ENCODE data around the gene USP36. TPM values are rescaled to one million over a fixed set of nuclear protein-coding genes. Genes with fewer than 3 reads are reported as not detected.

Gene USP36
- total RNA-seq, 1 experiment from 2014 or later, result 37.5 TPM

DNA sequence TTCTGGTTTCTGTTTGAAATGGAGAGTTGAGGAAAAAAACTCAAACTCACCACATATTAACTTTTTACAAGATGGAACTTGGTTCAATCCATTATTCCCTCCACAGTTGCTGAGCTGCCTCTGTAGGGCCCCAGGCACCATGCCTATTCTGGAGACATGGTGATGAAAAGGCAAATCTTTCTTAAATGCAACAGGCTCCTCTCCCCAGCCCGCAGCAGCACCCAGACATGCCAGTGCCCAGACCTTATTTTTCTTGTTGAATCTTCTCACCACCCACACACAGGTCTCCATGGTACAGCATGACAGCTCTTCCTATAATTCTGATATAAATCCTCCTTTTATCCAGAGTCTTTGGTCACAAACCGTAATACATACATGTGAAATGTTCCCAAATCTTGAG lies 66.2 kb downstream of the USP36 start:
- H3K4me3 ChIP-seq (ENCODE audit: low read length), result no peak overlapping the region
- H3F3A ChIP-seq (ENCODE audit: low read length, unreplicated experiment), result no peaks in the 10 kb centered on the region
- BruUV-seq (replicated peaks), result no TSS peak
- no peak overlapping the region for H3K27ac ChIP-seq (ENCODE audit: low read length)
- H3K27me3 ChIP-seq (ENCODE audit: low read length), result no peaks in the 10 kb centered on the region
- no peaks in the 10 kb centered on the region for H3K9me2 ChIP-seq (replicated peaks; ENCODE audit: low read length)
- no peaks in the 10 kb centered on the region for H4K20me1 ChIP-seq (ENCODE audit: low read length)
- POLR2A ChIA-PET (ENCODE audit: unreplicated experiment), result no interaction called here
- H3K9ac ChIP-seq (ENCODE audit: low read length), result no peak overlapping the region
- CTCF ChIA-PET, result no interaction called here
- TF ChIP-seq EZH2phosphoT487 (IDR thresholded peaks at IDR 0.05; ENCODE audit: borderline replicate concordance, low read length) (no peak), CTCF (conservative IDR thresholded peaks at IDR 0.05; ENCODE audit: low read depth, low read length) (no peak), EZH2 (IDR thresholded peaks at IDR 0.05; ENCODE audit: low read length, unreplicated experiment) (no peak)
- no peak for DNase-seq
- H3K36me3 ChIP-seq (ENCODE audit: low read depth, low read length), result no peaks in the 10 kb centered on the region
- H3K4me1 ChIP-seq (ENCODE audit: insufficient read depth, low read length), result 0 out of 2 replicates have a peak, but pooled peaks cover 4% of the 10 kb centered on the region
- no peaks in the 10 kb centered on the region for H3K9me3 ChIP-seq (ENCODE audit: low read length)
- ATAC-seq, result no peak
- H3K4me2 ChIP-seq (ENCODE audit: low read length), result no peak overlapping the region
- H3K79me2 ChIP-seq (ENCODE audit: low read length), result peaks cover 44% of the 10 kb centered on the region
- H2AFZ ChIP-seq (ENCODE audit: low read length), result no peak overlapping the region
- intact Hi-C loops (cut with micrococcal nuclease), result no loop called here

GRCh38 chr17:78771758-78772382 lies 68.7 kb downstream of the USP36 start:
- no peak overlapping the region for H3K27ac ChIP-seq (ENCODE audit: low read length)
- no peaks in the 10 kb centered on the region for H3K27me3 ChIP-seq (ENCODE audit: low read length)
- TF ChIP-seq EZH2phosphoT487 (IDR thresholded peaks at IDR 0.05; ENCODE audit: borderline replicate concordance, low read length) (no peak), EZH2 (IDR thresholded peaks at IDR 0.05; ENCODE audit: low read length, unreplicated experiment) (no peak), CTCF (conservative IDR thresholded peaks at IDR 0.05; ENCODE audit: low read depth, low read length) (no peak)
- no peaks in the 10 kb centered on the region for H3K9me3 ChIP-seq (ENCODE audit: low read length)
- H3K4me1 ChIP-seq (ENCODE audit: insufficient read depth, low read length), result peaks cover 21% of the 10 kb centered on the region
- no peak overlapping the region for H2AFZ ChIP-seq (ENCODE audit: low read length)
- ATAC-seq (no peak), DNase-seq (no peak)
- no TSS peak for BruUV-seq (replicated peaks)
- no peaks in the 10 kb centered on the region for H3K9me2 ChIP-seq (replicated peaks; ENCODE audit: low read length)
- no peak overlapping the region for H3K9ac ChIP-seq (ENCODE audit: low read length)
- no peak overlapping the region for H3K4me3 ChIP-seq (ENCODE audit: low read length)
- no peaks in the 10 kb centered on the region for H3F3A ChIP-seq (ENCODE audit: low read length, unreplicated experiment)
- peaks cover 45% of the 10 kb centered on the region for H3K79me2 ChIP-seq (ENCODE audit: low read length)
- no peaks in the 10 kb centered on the region for H4K20me1 ChIP-seq (ENCODE audit: low read length)
- POLR2A ChIA-PET (ENCODE audit: unreplicated experiment), result no interaction called here
- no peaks in the 10 kb centered on the region for H3K36me3 ChIP-seq (ENCODE audit: low read depth, low read length)
- CTCF ChIA-PET, result no interaction called here
- no peak overlapping the region for H3K4me2 ChIP-seq (ENCODE audit: low read length)
- intact Hi-C loops (cut with micrococcal nuclease), result no loop called here

DNA sequence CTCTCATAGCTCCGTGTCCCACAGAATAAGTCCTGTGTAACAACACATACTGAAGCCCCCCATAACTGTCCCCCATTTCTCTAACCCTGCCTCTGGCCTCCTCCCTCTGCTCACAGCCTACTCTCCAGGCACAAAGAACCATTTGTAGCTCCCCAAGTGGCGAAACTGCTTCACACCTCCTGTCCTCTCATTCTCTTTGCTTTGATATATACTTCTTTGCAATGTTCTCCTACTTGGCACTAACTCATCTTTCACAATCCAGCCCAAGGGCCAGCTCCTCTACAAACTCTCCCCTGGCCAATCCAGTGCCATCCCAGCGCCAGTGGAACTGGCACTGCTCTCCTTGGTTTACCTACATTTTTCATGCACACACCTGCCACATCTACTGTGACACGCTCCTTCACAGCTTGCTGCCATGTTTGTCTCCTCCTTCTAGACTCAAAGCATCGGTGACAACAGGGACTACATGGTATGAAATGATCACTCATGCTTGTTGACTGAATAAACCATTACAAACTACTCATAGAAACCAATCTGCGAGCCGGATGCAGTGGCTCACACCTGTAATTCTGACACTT lies 71.3 kb downstream of the USP36 start:
- H3K79me2 ChIP-seq (ENCODE audit: low read length), result peaks cover 43% of the 10 kb centered on the region
- H3K27me3 ChIP-seq (ENCODE audit: low read length), result no peaks in the 10 kb centered on the region
- ATAC-seq, result no peak
- DNase-seq, result no peak
- H2AFZ ChIP-seq (ENCODE audit: low read length), result no peak overlapping the region
- no peaks in the 10 kb centered on the region for H3K9me2 ChIP-seq (replicated peaks; ENCODE audit: low read length)
- no peak overlapping the region for H3K27ac ChIP-seq (ENCODE audit: low read length)
- H3K4me2 ChIP-seq (ENCODE audit: low read length), result no peak overlapping the region
- H4K20me1 ChIP-seq (ENCODE audit: low read length), result no peaks in the 10 kb centered on the region
- peaks cover 37% of the 10 kb centered on the region for H3K4me1 ChIP-seq (ENCODE audit: insufficient read depth, low read length)
- ChIA-PET POLR2A (ENCODE audit: unreplicated experiment) (no interaction called here), CTCF (no interaction called here)
- no TSS peak for BruUV-seq (replicated peaks)
- intact Hi-C loops (cut with micrococcal nuclease), result no loop called here
- no peak overlapping the region for H3K9ac ChIP-seq (ENCODE audit: low read length)
- no peaks in the 10 kb centered on the region for H3F3A ChIP-seq (ENCODE audit: low read length, unreplicated experiment)
- H3K4me3 ChIP-seq (ENCODE audit: low read length), result no peak overlapping the region
- H3K36me3 ChIP-seq (ENCODE audit: low read depth, low read length), result no peaks in the 10 kb centered on the region
- TF ChIP-seq EZH2phosphoT487 (IDR thresholded peaks at IDR 0.05; ENCODE audit: borderline replicate concordance, low read length), result no peak
- TF ChIP-seq EZH2 (IDR thresholded peaks at IDR 0.05; ENCODE audit: low read length, unreplicated experiment), result no peak
- TF ChIP-seq CTCF (conservative IDR thresholded peaks at IDR 0.05; ENCODE audit: low read depth, low read length), result no peak
- no peaks in the 10 kb centered on the region for H3K9me3 ChIP-seq (ENCODE audit: low read length)
